WTC11 (cell line): ENCODE data around the gene ACP4.

ENCODE experiments used
- CREB1 ChIP-seq: sonication (generic); formaldehyde crosslinking; IDR thresholded peaks from 2 replicates; pipeline ENCODE4 v1.8.0; 2023; ENCODE audit warnings: mild to moderate bottlenecking, missing genetic modification reagents
- CTCF ChIP-seq: fragments of 200-600 bp; IDR thresholded peaks from 2 replicates; pipeline ENCODE4 v1.8.0; 2022; ENCODE audit warnings: antibody characterized with exemption
- ELF4 ChIP-seq: sonication (generic); formaldehyde crosslinking; IDR thresholded peaks from 2 replicates; pipeline ENCODE4 v1.8.1; 2022; ENCODE audit warnings: low read depth, mild to moderate bottlenecking, moderate library complexity, missing genetic modification reagents
- GABPB1 ChIP-seq: sonication (generic); formaldehyde crosslinking; IDR thresholded peaks from 2 replicates; pipeline ENCODE4 v1.8.1; 2023; ENCODE audit warnings: mild to moderate bottlenecking, missing genetic modification reagents
- KAT7 ChIP-seq: sonication (generic); formaldehyde crosslinking; IDR thresholded peaks from 2 replicates; pipeline ENCODE4 v1.8.1; 2023; ENCODE audit warnings: missing genetic modification reagents, mild to moderate bottlenecking, borderline replicate concordance
- MAX ChIP-seq: sonication (generic); formaldehyde crosslinking; IDR thresholded peaks from 2 replicates; pipeline ENCODE4 v1.8.0; 2022; ENCODE audit warnings: mild to moderate bottlenecking, missing genetic modification reagents
- MYBL2 ChIP-seq: sonication (generic); formaldehyde crosslinking; IDR thresholded peaks from 2 replicates; pipeline ENCODE4 v1.8.1; 2023; ENCODE audit warnings: mild to moderate bottlenecking, moderate library complexity, missing genetic modification reagents
- NR1H2 ChIP-seq: sonication (generic); formaldehyde crosslinking; IDR thresholded peaks from 2 replicates; pipeline ENCODE4 v1.9.0; 2021; ENCODE audit warnings: mild to moderate bottlenecking, moderate library complexity, missing genetic modification reagents
- NR2C2 ChIP-seq: sonication (generic); formaldehyde crosslinking; IDR thresholded peaks from 2 replicates; pipeline ENCODE4 v1.8.0; 2022; ENCODE audit warnings: mild to moderate bottlenecking, missing genetic modification reagents
- TP53 ChIP-seq: sonication (generic); formaldehyde crosslinking; IDR thresholded peaks from 2 replicates; pipeline ENCODE4 v1.8.1; 2023; ENCODE audit warnings: mild to moderate bottlenecking, missing genetic modification reagents

- TF ChIP-seq CTCF (no peak), NR1H2 (CRISPR knock-in tag) (no peak), MAX (CRISPR knock-in tag) (no peak), MYBL2 (CRISPR knock-in tag) (no peak), CREB1 (CRISPR knock-in tag) (no peak), ELF4 (CRISPR knock-in tag) (no peak), KAT7 (no peak), TP53 (CRISPR knock-in tag) (no peak), NR2C2 (CRISPR knock-in tag) (no peak), GABPB1 (no peak)
Observed at GRCh38 chr19:50833802-50834167, 43.6 kb downstream of the ACP4 start.
